BE2C (cell line): Measurements from ENCODE around the gene RSU1.

Experiments used
- DNase-seq: peaks from one replicate; pipeline ENCODE4 v3.0.0-alpha.2; 2020
- H3K27me3 ChIP-seq: fragments of 250-450 bp; sonication (Bioruptor Pico); 2 replicates; pipeline ENCODE4 v1.5.1; 2020; ENCODE audit warnings: mild to moderate bottlenecking
- H3K36me3 ChIP-seq: fragments of 250-450 bp; sonication (Bioruptor Pico); 2 replicates; pipeline ENCODE4 v1.5.1; 2020; ENCODE audit warnings: mild to moderate bottlenecking
- H3K4me1 ChIP-seq: fragments of 250-450 bp; sonication (Bioruptor Pico); 2 replicates; pipeline ENCODE4 v1.5.1; 2020
- H3K4me3 ChIP-seq: 2 replicates; pipeline ENCODE4 v1.5.1; 2011; ENCODE audit warnings: low read depth, low read length
- H3K9me3 ChIP-seq: fragments of 250-450 bp; sonication (Bioruptor Pico); 2 replicates; pipeline ENCODE4 v1.5.1; 2020
- CTCF ChIP-seq: IDR thresholded peaks from 2 replicates; pipeline ENCODE4 v1.5.1; 2012; ENCODE audit warnings: mild to moderate bottlenecking, low read depth, low read length

The RSU1 gene

DNA sequence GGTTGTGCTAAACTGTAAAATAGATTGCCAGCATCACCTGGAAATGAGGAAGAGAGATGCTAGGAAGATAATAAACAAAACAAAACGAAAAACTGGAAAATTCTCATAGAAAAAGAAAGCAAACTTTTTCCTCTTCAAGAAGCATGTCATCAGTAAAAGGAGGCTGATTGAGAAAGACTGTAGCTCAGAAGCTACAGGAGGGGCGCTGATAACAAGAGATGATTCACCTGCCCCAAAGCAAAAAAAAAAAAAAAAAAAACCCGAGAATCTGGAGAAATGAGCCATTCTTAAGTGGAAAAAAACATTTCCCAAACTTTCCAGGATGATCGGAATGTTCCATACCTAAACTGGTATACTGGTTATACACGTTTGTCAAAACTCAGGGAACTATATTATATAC is 165.1 kb downstream of the RSU1 start:
- H3K36me3 ChIP-seq, result no peaks in the 10 kb centered on the region
- peaks cover 5% of the 10 kb centered on the region for H3K4me1 ChIP-seq
- no peaks in the 10 kb centered on the region for H3K27me3 ChIP-seq
- no peaks in the 10 kb centered on the region for H3K9me3 ChIP-seq
- DNase-seq, result no peak
- TF ChIP-seq CTCF, result no peak
- H3K4me3 ChIP-seq, result no peak overlapping the region

- Histone ChIP-seq H3K4me1 (peaks cover 5% of the 10 kb centered on the region), H3K36me3 (no peaks in the 10 kb centered on the region), H3K9me3 (no peaks in the 10 kb centered on the region), H3K4me3 (no peak overlapping the region), H3K27me3 (no peaks in the 10 kb centered on the region)
- no peak for TF ChIP-seq CTCF
- DNase-seq, result no peak
Observed at GRCh38 chr10:16649757-16650156, 167.5 kb downstream of the RSU1 start.

DNA sequence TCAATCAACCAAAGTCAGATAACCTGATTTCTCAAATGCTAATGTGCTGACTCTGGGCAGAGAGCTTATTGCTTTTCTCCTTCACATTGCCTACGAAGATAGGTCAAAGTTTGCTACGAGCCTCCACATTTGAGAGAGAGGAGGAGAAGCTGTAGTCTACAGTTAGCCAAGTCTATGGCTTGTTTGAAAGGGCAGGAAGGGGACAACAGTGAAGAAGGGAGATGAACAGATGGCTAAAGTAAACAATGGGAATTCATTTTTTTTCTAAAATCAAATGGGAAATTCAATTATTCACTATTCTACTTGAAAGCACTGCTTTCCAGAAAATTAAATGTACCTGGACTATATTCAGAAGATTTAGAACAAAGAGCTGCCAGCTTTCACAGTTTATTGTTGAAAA is 168.9 kb downstream of the RSU1 start:
- H3K9me3 ChIP-seq, result no peaks in the 10 kb centered on the region
- no peak for TF ChIP-seq CTCF

GRCh38 chr10:16646181-16647059 is 170.8 kb downstream of the RSU1 start:
- H3K4me3 ChIP-seq, result no peak overlapping the region
- no peaks in the 10 kb centered on the region for H3K27me3 ChIP-seq
- H3K9me3 ChIP-seq, result no peaks in the 10 kb centered on the region
- no peaks in the 10 kb centered on the region for H3K36me3 ChIP-seq
- H3K4me1 ChIP-seq, result peaks cover 5% of the 10 kb centered on the region
- no peak for TF ChIP-seq CTCF
- no peak for DNase-seq

More for the DNA sequence above, 168.9 kb downstream of the RSU1 start:
- no peaks in the 10 kb centered on the region for H3K27me3 ChIP-seq
- no peak overlapping the region for H3K4me3 ChIP-seq
- peaks cover 5% of the 10 kb centered on the region for H3K4me1 ChIP-seq
- DNase-seq, result no peak
- H3K36me3 ChIP-seq, result no peaks in the 10 kb centered on the region

GRCh38 chr10:16644146-16644545 is 173.1 kb downstream of the RSU1 start:
- Histone ChIP-seq H3K9me3 (no peaks in the 10 kb centered on the region), H3K27me3 (no peaks in the 10 kb centered on the region), H3K36me3 (no peaks in the 10 kb centered on the region), H3K4me3 (no peak overlapping the region), H3K4me1 (peaks cover 5% of the 10 kb centered on the region)
- no peak for TF ChIP-seq CTCF
- DNase-seq, result no peak

- no peaks in the 10 kb centered on the region for H3K36me3 ChIP-seq
- H3K9me3 ChIP-seq, result no peaks in the 10 kb centered on the region
- DNase-seq, result no peak
- no peak overlapping the region for H3K4me3 ChIP-seq
- TF ChIP-seq CTCF, result no peak
- H3K27me3 ChIP-seq, result no peaks in the 10 kb centered on the region
- H3K4me1 ChIP-seq, result no peaks in the 10 kb centered on the region; the same call in 1 of the 2 replicates
Observed at GRCh38 chr10:16643502-16643901, 173.7 kb downstream of the RSU1 start.
